PC-9 (cell line): ENCODE measurements around the gene QSER1. TPM values are rescaled to one million over a fixed set of nuclear protein-coding genes. Genes with fewer than 3 reads are reported as not detected.

Experiments
- BruUV-seq: library from RNA; stranded (reverse); fragments of 400-500 nt; replicated peaks from 2 replicates; lab custom pipeline; 2021; lab: Mats Ljungman, UMichigan
- CTCF ChIA-PET: fragments of 300-600 bp; sonication (Branson Sonifier 250); formaldehyde crosslinking; loops from one replicate; lab custom pipeline; 2022; ENCODE audit warnings: antibody characterized with exemption; lab: Charles Lee
- POLR2A ChIA-PET: fragments of 300-600 bp; sonication (Branson Sonifier 250); formaldehyde crosslinking; loops from one replicate; lab custom pipeline; 2022; ENCODE audit warnings: antibody characterized with exemption; ENCODE audit not compliant: unreplicated experiment; lab: Charles Lee
- DNase-seq, 2 experiments: peaks; one replicate each; pipeline versions ENCODE4 v3.0.0 to v3.0.0-alpha.2; 2015 to 2022; ENCODE audit warnings: mixed read lengths in 1 of 2
- H2AFZ ChIP-seq: fragments of 200-600 bp; sonication (generic); 2 replicates; pipeline ENCODE4 v1.8.1; 2017; ENCODE audit warnings: antibody characterized with exemption
- H3F3A ChIP-seq: fragments of 200-600 bp; sonication (generic); 2 replicates; pipeline ENCODE4 v1.8.1; 2017; ENCODE audit warnings: antibody characterized with exemption, mild to moderate bottlenecking, low read depth; ENCODE audit not compliant: insufficient read depth
- H3K27ac ChIP-seq: fragments of 200-600 bp; sonication (generic); 2 replicates; pipeline ENCODE4 v1.6.1; 2016; ENCODE audit warnings: mixed run types
- H3K27me3 ChIP-seq: fragments of 200-600 bp; sonication (generic); 2 replicates; pipeline ENCODE4 v1.6.1; 2016; ENCODE audit warnings: low read depth, mixed run types; ENCODE audit not compliant: insufficient read depth
- H3K36me3 ChIP-seq: fragments of 200-600 bp; sonication (generic); 2 replicates; pipeline ENCODE4 v1.6.1; 2016; ENCODE audit warnings: low read depth, mixed run types
- H3K4me1 ChIP-seq: fragments of 200-600 bp; sonication (generic); replicated peaks from 2 replicates; pipeline ENCODE4 v1.6.1; 2016; ENCODE audit warnings: mixed run types; ENCODE audit not compliant: insufficient read depth
- H3K4me2 ChIP-seq: fragments of 200-600 bp; sonication (generic); 2 replicates; pipeline ENCODE4 v1.6.1; 2017; ENCODE audit warnings: mixed run types
- H3K4me3 ChIP-seq: fragments of 200-600 bp; sonication (generic); 2 replicates; pipeline ENCODE4 v1.6.1; 2016; ENCODE audit warnings: mixed run types
- H3K79me2 ChIP-seq: fragments of 200-600 bp; sonication (generic); 2 replicates; pipeline ENCODE4 v1.6.1; 2017; ENCODE audit warnings: low read depth, mixed run types
- H3K9me2 ChIP-seq: fragments of 200-600 bp; sonication (generic); 2 replicates; pipeline ENCODE4 v1.8.1; 2017; ENCODE audit warnings: mild to moderate bottlenecking; ENCODE audit not compliant: insufficient read depth
- H3K9me3 ChIP-seq: fragments of 200-600 bp; sonication (generic); 2 replicates; pipeline ENCODE4 v1.8.1; 2016; ENCODE audit warnings: low read depth; ENCODE audit not compliant: insufficient read depth
- H4K20me1 ChIP-seq: fragments of 200-600 bp; sonication (generic); 2 replicates; pipeline ENCODE4 v1.8.1; 2017; ENCODE audit not compliant: insufficient read depth
- CTCF ChIP-seq: fragments of 200-600 bp; sonication (generic); conservative IDR thresholded peaks from 2 replicates; pipeline ENCODE4 v1.6.1; 2017; ENCODE audit warnings: mixed run types, antibody characterized with exemption, mild to moderate bottlenecking, moderate library complexity
- EZH2 ChIP-seq: fragments of 200-600 bp; sonication (generic); IDR thresholded peaks from 2 replicates; pipeline ENCODE4 v1.8.0; 2017; ENCODE audit warnings: antibody characterized with exemption, low read depth
- intact Hi-C: fragments of 100-400 bp; cut with micrococcal nuclease; formaldehyde crosslinking; loops from one replicate; pipeline ENCODE4 v1.10.0; 2022; ENCODE audit not compliant: unreplicated experiment
- total RNA-seq: library from RNA; stranded (reverse); gene quantifications from 2 replicates; pipeline ENCODE4 v1.2.3, GENCODE V29; 2021

QSER1 gene
- total RNA-seq, 1 experiment from 2014 or later: 60.2 TPM

GRCh38 chr11:33017478-33017877 lies 124.9 kb downstream of the QSER1 start:
- no peak overlapping the region for H3K4me3 ChIP-seq
- ChIA-PET CTCF (no interaction called here), POLR2A (no interaction called here)
- H3K79me2 ChIP-seq: no peaks in the 10 kb centered on the region
- no peaks in the 10 kb centered on the region for H3K9me2 ChIP-seq
- 0 out of 2 replicates have a peak, but pooled peaks cover 5% of the 10 kb centered on the region for H3F3A ChIP-seq
- H4K20me1 ChIP-seq: no peaks in the 10 kb centered on the region
- intact Hi-C loops: no loop called here
- H3K36me3 ChIP-seq: no peaks in the 10 kb centered on the region
- DNase-seq: no peak
- H3K9me3 ChIP-seq: no peaks in the 10 kb centered on the region
- no TSS peak for BruUV-seq
- H2AFZ ChIP-seq: no peak overlapping the region
- 0 out of 2 replicates have a peak, but pooled peaks cover 3% of the 10 kb centered on the region for H3K4me1 ChIP-seq
- H3K27ac ChIP-seq: no peak overlapping the region
- TF ChIP-seq CTCF (no peak), EZH2 (no peak)
- H3K4me2 ChIP-seq: no peak overlapping the region
- H3K27me3 ChIP-seq: peaks cover 4% of the 10 kb centered on the region; the same call in 1 of the 2 replicates

GRCh38 chr11:33017965-33018364 lies 125.4 kb downstream of the QSER1 start:
- BruUV-seq: no TSS peak
- Histone ChIP-seq H3F3A (0 out of 2 replicates have a peak, but pooled peaks cover 5% of the 10 kb centered on the region), H3K27me3 (peaks cover 4% of the 10 kb centered on the region; the same call in 1 of the 2 replicates), H3K9me3 (no peaks in the 10 kb centered on the region), H3K9me2 (no peaks in the 10 kb centered on the region), H3K4me1 (0 out of 2 replicates have a peak, but pooled peaks cover 3% of the 10 kb centered on the region), H3K27ac (no peak overlapping the region), H2AFZ (no peak overlapping the region), H3K4me2 (no peak overlapping the region), H3K79me2 (no peaks in the 10 kb centered on the region), H4K20me1 (no peaks in the 10 kb centered on the region), H3K36me3 (no peaks in the 10 kb centered on the region), H3K4me3 (no peak overlapping the region)
- intact Hi-C loops: no loop called here
- ChIA-PET CTCF (no interaction called here), POLR2A (no interaction called here)
- TF ChIP-seq CTCF: no peak
- no peak for DNase-seq

- Histone ChIP-seq H3K27ac (no peak overlapping the region), H3K4me2 (no peak overlapping the region), H3K4me3 (no peak overlapping the region), H4K20me1 (no peaks in the 10 kb centered on the region), H3K36me3 (no peaks in the 10 kb centered on the region), H3K27me3 (peaks cover 4% of the 10 kb centered on the region; the same call in 1 of the 2 replicates), H3K9me3 (no peaks in the 10 kb centered on the region), H3K4me1 (0 out of 2 replicates have a peak, but pooled peaks cover 3% of the 10 kb centered on the region), H3K9me2 (no peaks in the 10 kb centered on the region), H3K79me2 (no peaks in the 10 kb centered on the region), H3F3A (0 out of 2 replicates have a peak, but pooled peaks cover 5% of the 10 kb centered on the region), H2AFZ (no peak overlapping the region)
- intact Hi-C loops: no loop called here
- POLR2A ChIA-PET: no interaction called here
- CTCF ChIA-PET: no interaction called here
- no peak for DNase-seq
- BruUV-seq: no TSS peak
- TF ChIP-seq CTCF (no peak), EZH2 (no peak)
These were observed 126.2 kb downstream of the QSER1 start for GRCh38 chr11:33018840-33019239.
